CD8-positive, alpha-beta memory T cell (primary cell): ENCODE results near the gene TRIM33. TPM values are rescaled to one million over a fixed set of nuclear protein-coding genes. Genes with fewer than 3 reads are reported as not detected.

Experiments
- CTCF ChIA-PET: fragments of 350-600 bp; sonication (Branson Sonifier 250); formaldehyde crosslinking; loops from one replicate; lab custom pipeline; 2021; ENCODE audit warnings: antibody characterized with exemption; lab: Charles Lee
- POLR2A ChIA-PET: fragments of 350-600 bp; sonication (Branson Sonifier 250); formaldehyde crosslinking; loops from one replicate; lab custom pipeline; 2021; ENCODE audit warnings: antibody characterized with exemption; lab: Charles Lee
- DNase-seq, 5 donors: peaks; one replicate each; pipeline versions ENCODE4 v3.0.0 to v3.0.0-alpha.2; 2020 to 2022; ENCODE audit warnings: mixed read lengths in 1 of 5
- H3K27ac ChIP-seq: one replicate; pipeline ENCODE4 v1.7.0; 2013; ENCODE audit warnings: low read depth, mild to moderate bottlenecking, low read length, moderate library complexity
- H3K27me3 ChIP-seq: 2 replicates; pipeline ENCODE4 v1.7.0; 2013; ENCODE audit warnings: low read length, mild to moderate bottlenecking; ENCODE audit not compliant: insufficient read depth, poor library complexity, severe bottlenecking
- H3K36me3 ChIP-seq: 2 replicates; pipeline ENCODE4 v1.7.0; 2013; ENCODE audit warnings: mild to moderate bottlenecking, low read length, moderate library complexity; ENCODE audit not compliant: insufficient read depth
- H3K4me1 ChIP-seq: 2 replicates; pipeline ENCODE4 v1.7.0; 2013; ENCODE audit warnings: mild to moderate bottlenecking, low read length, moderate library complexity; ENCODE audit not compliant: insufficient read depth
- H3K4me3 ChIP-seq: 2 replicates; pipeline ENCODE4 v1.7.0; 2013; ENCODE audit warnings: mild to moderate bottlenecking, low read length
- H3K9me3 ChIP-seq: 2 replicates; pipeline ENCODE4 v1.7.0; 2013; ENCODE audit warnings: mild to moderate bottlenecking, low read length
- H3K27ac Mint-ChIP-seq, 8 donors: one replicate each; pipeline ENCODE4 v1.8.0; 2020 to 2021; ENCODE audit warnings: mixed read lengths in 8 of 8, mild to moderate bottlenecking in 6 of 8, inconsistent platforms in 3 of 8, moderate library complexity in 3 of 8
- H3K27me3 Mint-ChIP-seq, 2 donors: one replicate each; pipeline ENCODE4 v1.8.0; 2020 to 2021; ENCODE audit warnings: mixed read lengths in 2 of 2, mild to moderate bottlenecking in 1 of 2, moderate library complexity in 1 of 2
- H3K36me3 Mint-ChIP-seq, 3 donors: one replicate each; pipeline ENCODE4 v1.8.0; 2020 to 2021; ENCODE audit warnings: mixed read lengths in 3 of 3, inconsistent platforms in 1 of 3, mild to moderate bottlenecking in 1 of 3
- H3K4me1 Mint-ChIP-seq, 3 donors: one replicate each; pipeline ENCODE4 v1.8.0; 2020 to 2021; ENCODE audit warnings: mixed read lengths in 3 of 3, inconsistent platforms in 1 of 3, mild to moderate bottlenecking in 1 of 3
- H3K4me3 Mint-ChIP-seq, 7 donors: one replicate each; pipeline ENCODE4 v1.8.0; 2020 to 2021; ENCODE audit warnings: mixed read lengths in 7 of 7, mild to moderate bottlenecking in 6 of 7, moderate library complexity in 4 of 7, inconsistent platforms in 2 of 7
- H3K9me3 Mint-ChIP-seq, 5 donors: one replicate each; pipeline ENCODE4 v1.8.0; 2020 to 2022; ENCODE audit warnings: mixed read lengths in 5 of 5, mild to moderate bottlenecking in 3 of 5, moderate library complexity in 2 of 5, inconsistent platforms in 1 of 5
- polyA plus RNA-seq: library from polyadenylated mRNA; unstranded; fragments of 300-500 nt; fragmentation: Illumina TruSeq; gene quantifications from one replicate; pipeline ENCODE4 v1.2.3, GENCODE V29; 2021
- total RNA-seq, 2 experiments: library from RNA; stranded (reverse); gene quantifications; one replicate each; pipeline ENCODE4 v1.2.3, GENCODE V29; 2021

Gene TRIM33
- total and polyA plus RNA-seq, 3 experiments from 2014 or later: 32.0 to 45.3 (median 35.6) TPM

- no peak overlapping the region for H3K27ac ChIP-seq
- no peaks in the 10 kb centered on the region for H3K27me3 ChIP-seq
- DNase-seq: no peak
- H3K36me3 Mint-ChIP-seq: peaks cover 0 to 47% (median 7%) of the 10 kb centered on the region in 3 donors
- H3K4me3 Mint-ChIP-seq: peak overlapping the region; percentile 80 to 100 (median 93)
- peaks cover 56% of the 10 kb centered on the region for H3K4me1 ChIP-seq
- H3K4me1 Mint-ChIP-seq: peaks cover 72 to 83% (median 80%) of the 10 kb centered on the region in 3 donors
- no peaks in the 10 kb centered on the region for H3K36me3 ChIP-seq
- H3K9me3 ChIP-seq: no peaks in the 10 kb centered on the region
- ChIA-PET CTCF (interaction anchor here (1.7 kb wide), 1 partner anchor 40 kb away, joined by 3 read pairs; no protein-coding TSS in a partner anchor), POLR2A (interaction anchor here (1.0 kb wide), 1 partner anchor 41 kb away, joined by 3 read pairs; no protein-coding TSS in a partner anchor)
- H3K4me3 ChIP-seq: no peak overlapping the region
- H3K27ac Mint-ChIP-seq: peak overlapping the region; percentile 10 to 88 (median 74)
- no peaks in the 10 kb centered on the region for H3K9me3 Mint-ChIP-seq
- H3K27me3 Mint-ChIP-seq: peaks cover 0 to 5% of the 10 kb centered on the region in 2 donors
Measured at GRCh38 chr1:114508386-114508898, 2.6 kb downstream of the TRIM33 start.

DNA sequence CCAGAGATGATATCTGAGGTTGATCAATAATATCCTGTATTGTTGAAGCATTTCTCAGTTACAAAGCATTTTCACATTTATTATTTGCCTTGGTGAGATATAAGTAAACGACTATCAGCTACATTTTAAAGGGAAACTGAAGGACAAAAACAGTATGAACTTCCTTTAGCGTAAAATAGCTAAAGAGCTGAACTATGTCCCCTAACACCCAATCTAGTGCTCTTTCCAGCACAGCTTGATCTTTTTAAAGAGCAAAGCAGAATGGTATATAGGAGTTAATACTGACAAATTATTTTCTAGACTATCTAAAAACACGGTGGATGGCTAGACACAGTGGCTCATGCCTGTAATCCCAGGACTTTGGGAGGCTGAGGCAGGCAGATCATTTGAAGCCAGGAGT lies 3.5 kb downstream of the TRIM33 start:
- H3K4me1 Mint-ChIP-seq: peaks cover 68 to 85% (median 81%) of the 10 kb centered on the region in 3 donors
- peaks cover 55% of the 10 kb centered on the region for H3K4me1 ChIP-seq
- POLR2A ChIA-PET: no interaction called here

GRCh38 chr1:114505148-114505561 lies 5.8 kb downstream of the TRIM33 start:
- Mint-ChIP-seq H3K9me3 (no peaks in the 10 kb centered on the region), H3K36me3 (peaks cover 0 to 39% (median 8%) of the 10 kb centered on the region in 3 donors), H3K27ac (peak overlapping the region in 6 of 8 donors; percentile 23 to 66 (median 36)), H3K27me3 (no peaks in the 10 kb centered on the region), H3K4me3 (peak overlapping the region in 4 of 7 donors; percentile 13 to 30 (median 18)), H3K4me1 (peaks cover 72 to 90% (median 85%) of the 10 kb centered on the region in 3 donors)
- H3K4me1 ChIP-seq: peaks cover 47% of the 10 kb centered on the region
- CTCF ChIA-PET: no interaction called here
- H3K36me3 ChIP-seq: no peaks in the 10 kb centered on the region
- no peaks in the 10 kb centered on the region for H3K27me3 ChIP-seq
- H3K9me3 ChIP-seq: no peaks in the 10 kb centered on the region
- no peak for DNase-seq
- H3K27ac ChIP-seq: no peak overlapping the region
- POLR2A ChIA-PET: interaction anchor here (0.6 kb wide), 1 partner anchor 585 kb away, joined by 3 read pairs; no protein-coding TSS in a partner anchor
- no peak overlapping the region for H3K4me3 ChIP-seq

More for the DNA sequence above, 3.5 kb downstream of the TRIM33 start:
- no peak overlapping the region for H3K4me3 ChIP-seq
- no peak for DNase-seq
- no peaks in the 10 kb centered on the region for H3K9me3 ChIP-seq
- H3K9me3 Mint-ChIP-seq: no peaks in the 10 kb centered on the region
- H3K27me3 Mint-ChIP-seq: peaks cover 0 to 5% of the 10 kb centered on the region in 2 donors
- peak overlapping the region in 7 of 8 donors; percentile 30 to 82 (median 52) for H3K27ac Mint-ChIP-seq
- no peaks in the 10 kb centered on the region for H3K36me3 ChIP-seq
- H3K27me3 ChIP-seq: no peaks in the 10 kb centered on the region
- CTCF ChIA-PET: interaction anchor here (1.7 kb wide), 1 partner anchor 39 kb away, joined by 3 read pairs; no protein-coding TSS in a partner anchor
- H3K27ac ChIP-seq: no peak overlapping the region
- H3K4me3 Mint-ChIP-seq: peak overlapping the region; percentile 24 to 99 (median 62)
- H3K36me3 Mint-ChIP-seq: peaks cover 0 to 48% (median 7%) of the 10 kb centered on the region in 3 donors

DNA sequence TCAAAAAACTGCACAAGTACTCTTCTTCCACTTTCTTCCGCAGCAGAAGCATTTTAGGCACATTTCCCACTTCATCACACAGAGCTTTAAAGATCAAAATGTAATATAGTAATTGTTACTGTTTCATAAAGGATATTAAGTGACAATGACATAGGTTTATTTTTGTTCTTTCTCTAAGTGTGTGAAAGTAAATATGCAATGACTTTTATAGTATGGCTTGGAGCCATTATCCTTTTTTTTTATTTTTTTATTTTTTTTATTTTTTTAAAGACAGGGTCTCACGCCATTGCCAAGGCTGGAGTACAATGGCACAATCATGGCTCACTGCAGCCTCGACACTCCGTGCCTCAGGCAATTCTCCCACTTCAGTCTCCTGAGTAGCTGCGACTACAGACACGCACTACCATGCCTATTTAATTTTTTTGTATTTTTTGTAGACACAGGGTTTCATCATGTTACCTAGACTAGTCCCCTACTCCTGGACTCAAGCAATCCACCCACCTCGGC lies 7.0 kb downstream of the TRIM33 start:
- Mint-ChIP-seq H3K9me3 (no peaks in the 10 kb centered on the region), H3K4me3 (peak overlapping the region in 2 of 7 donors; percentile 5 to 10), H3K36me3 (peaks cover 0 to 33% (median 8%) of the 10 kb centered on the region in 3 donors), H3K27ac (peak overlapping the region in 1 of 8 donors; percentile 24), H3K27me3 (no peaks in the 10 kb centered on the region), H3K4me1 (peaks cover 71 to 90% (median 83%) of the 10 kb centered on the region in 3 donors)
- Histone ChIP-seq H3K27ac (no peak overlapping the region), H3K36me3 (no peaks in the 10 kb centered on the region), H3K9me3 (no peaks in the 10 kb centered on the region), H3K27me3 (no peaks in the 10 kb centered on the region), H3K4me3 (no peak overlapping the region), H3K4me1 (peaks cover 36% of the 10 kb centered on the region)
- ChIA-PET CTCF (no interaction called here), POLR2A (no interaction called here)
- no peak for DNase-seq

- H3K4me1 Mint-ChIP-seq: peaks cover 63 to 87% (median 80%) of the 10 kb centered on the region in 3 donors
- Histone ChIP-seq H3K27me3 (no peaks in the 10 kb centered on the region), H3K4me3 (no peak overlapping the region), H3K27ac (no peak overlapping the region), H3K4me1 (peaks cover 22% of the 10 kb centered on the region), H3K9me3 (no peaks in the 10 kb centered on the region), H3K36me3 (no peaks in the 10 kb centered on the region)
- H3K9me3 Mint-ChIP-seq: no peaks in the 10 kb centered on the region
- no peak for DNase-seq
- peak overlapping the region in 1 of 8 donors; percentile 25 for H3K27ac Mint-ChIP-seq
- H3K36me3 Mint-ChIP-seq: peaks cover 0 to 37% (median 8%) of the 10 kb centered on the region in 3 donors
- ChIA-PET CTCF (no interaction called here), POLR2A (no interaction called here)
- no peaks in the 10 kb centered on the region for H3K27me3 Mint-ChIP-seq
- no peak overlapping the region for H3K4me3 Mint-ChIP-seq
Measured at GRCh38 chr1:114502080-114502479, 8.9 kb downstream of the TRIM33 start.

- no peaks in the 10 kb centered on the region for H3K9me3 ChIP-seq
- no peaks in the 10 kb centered on the region for H3K27me3 ChIP-seq
- ChIA-PET CTCF (no interaction called here), POLR2A (no interaction called here)
- no peak for DNase-seq
- H3K4me1 Mint-ChIP-seq: peaks cover 54 to 85% (median 78%) of the 10 kb centered on the region in 3 donors
- H3K27ac ChIP-seq: no peak overlapping the region
- no peaks in the 10 kb centered on the region for H3K27me3 Mint-ChIP-seq
- no peaks in the 10 kb centered on the region for H3K36me3 ChIP-seq
- peaks cover 10% of the 10 kb centered on the region for H3K4me1 ChIP-seq
- H3K27ac Mint-ChIP-seq: peak overlapping the region in 5 of 8 donors; percentile 11 to 73 (median 55)
- no peaks in the 10 kb centered on the region for H3K9me3 Mint-ChIP-seq
- peak overlapping the region in 2 of 7 donors; percentile 4 to 9 for H3K4me3 Mint-ChIP-seq
- H3K4me3 ChIP-seq: no peak overlapping the region
- peaks cover 0 to 16% (median 1%) of the 10 kb centered on the region in 3 donors for H3K36me3 Mint-ChIP-seq
Measured at GRCh38 chr1:114499478-114499877, 11.5 kb downstream of the TRIM33 start.

GRCh38 chr1:114496089-114496488 lies 14.9 kb downstream of the TRIM33 start:
- H3K4me3 ChIP-seq: no peak overlapping the region
- ChIA-PET CTCF (no interaction called here), POLR2A (no interaction called here)
- no peaks in the 10 kb centered on the region for H3K27me3 ChIP-seq
- Mint-ChIP-seq H3K27me3 (no peaks in the 10 kb centered on the region), H3K36me3 (peaks cover 10 to 20% (median 13%) of the 10 kb centered on the region in 3 donors), H3K27ac (no peak overlapping the region), H3K9me3 (peaks cover 0 to 7% (median 4%) of the 10 kb centered on the region in 5 donors), H3K4me1 (peaks cover 51 to 75% (median 73%) of the 10 kb centered on the region in 3 donors), H3K4me3 (no peak overlapping the region)
- H3K36me3 ChIP-seq: no peaks in the 10 kb centered on the region
- H3K9me3 ChIP-seq: no peaks in the 10 kb centered on the region
- no peak overlapping the region for H3K27ac ChIP-seq
- peaks cover 10% of the 10 kb centered on the region for H3K4me1 ChIP-seq
- no peak for DNase-seq

GRCh38 chr1:114495486-114495885 lies 15.5 kb downstream of the TRIM33 start:
- H3K27me3 ChIP-seq: no peaks in the 10 kb centered on the region
- no peak overlapping the region for H3K27ac ChIP-seq
- H3K4me3 ChIP-seq: no peak overlapping the region
- H3K27me3 Mint-ChIP-seq: no peaks in the 10 kb centered on the region
- CTCF ChIA-PET: no interaction called here
- H3K4me1 ChIP-seq: peaks cover 11% of the 10 kb centered on the region
- peaks cover 10 to 20% (median 13%) of the 10 kb centered on the region in 3 donors for H3K36me3 Mint-ChIP-seq
- POLR2A ChIA-PET: no interaction called here
- no peaks in the 10 kb centered on the region for H3K9me3 ChIP-seq
- H3K4me3 Mint-ChIP-seq: no peak overlapping the region
- DNase-seq: no peak
- H3K4me1 Mint-ChIP-seq: peaks cover 56 to 80% (median 79%) of the 10 kb centered on the region in 3 donors
- H3K9me3 Mint-ChIP-seq: peaks cover 0 to 7% (median 4%) of the 10 kb centered on the region in 5 donors
- no peak overlapping the region for H3K27ac Mint-ChIP-seq
- H3K36me3 ChIP-seq: no peaks in the 10 kb centered on the region
